Activated CD4-positive, alpha-beta T cell treated with anti-CD3 and anti-CD28 coated beads for 1 hour (primary cell): ENCODE measurements around the gene EGLN2.
"Not testable (repeated sequence)": the region's sequence is repeated elsewhere in the genome, so short reads cannot be mapped to it uniquely, and the experiment has no call there.

Experiments
- DNase-seq: peaks from one replicate; pipeline ENCODE4 v3.0.0-alpha.2; 2020

Gene EGLN2

GRCh38 chr19:40776932-40777644, 21.9 kb upstream of the EGLN2 start:
- DNase-seq, result peak; percentile 80

GRCh38 chr19:40777645-40777936, 21.4 kb upstream of the EGLN2 start:
- DNase-seq, result no peak

- DNase-seq, result peak; percentile 100
Measured at GRCh38 chr19:40777937-40778705, 20.9 kb upstream of the EGLN2 start, which contains the start of gene RAB4B. Gene RAB4B, plus strand, starts transcription at chr19:40778247. Its CDS starts 129 bp downstream, at chr19:40778376.

GRCh38 chr19:40778706-40779284, 20.2 kb upstream of the EGLN2 start:
- no peak for DNase-seq

GRCh38 chr19:40780582-40780981, 18.4 kb upstream of the EGLN2 start:
- no peak for DNase-seq

- DNase-seq, result no peak
Measured at GRCh38 chr19:40781140-40781539, 17.9 kb upstream of the EGLN2 start.

GRCh38 chr19:40783711-40784110, 15.3 kb upstream of the EGLN2 start:
- DNase-seq, result no peak

- not testable (repeated sequence) for DNase-seq
Measured at GRCh38 chr19:40784146-40784545, 14.8 kb upstream of the EGLN2 start.

- no peak for DNase-seq
Measured at GRCh38 chr19:40785526-40785925, 13.5 kb upstream of the EGLN2 start.

GRCh38 chr19:40786060-40787037, 12.6 kb upstream of the EGLN2 start:
- DNase-seq, result no peak

- DNase-seq, result no peak
Measured at GRCh38 chr19:40791349-40791748, 7.6 kb upstream of the EGLN2 start.

GRCh38 chr19:40791996-40792395, 7.0 kb upstream of the EGLN2 start:
- DNase-seq, result no peak

GRCh38 chr19:40797166-40797962, 1.6 kb upstream of the EGLN2 start:
- no peak for DNase-seq

- peak; percentile 52 for DNase-seq
Measured at GRCh38 chr19:40797963-40798682, 868 bp upstream of the EGLN2 start.

GRCh38 chr19:40799558-40800338, 757 bp downstream of the EGLN2 start:
- DNase-seq, result no peak

- no peak for DNase-seq
Measured at GRCh38 chr19:40800339-40800996, 1.5 kb downstream of the EGLN2 start.

GRCh38 chr19:40800997-40801377, 2.0 kb downstream of the EGLN2 start:
- no peak for DNase-seq

GRCh38 chr19:40801426-40802299, 2.7 kb downstream of the EGLN2 start:
- no peak for DNase-seq
